Measurements from ENCODE around the gene FGF12.

GRCh38 chr3:192313605-192314004 is 413.7 kb downstream of the FGF12 start:
- TF ChIP-seq GLIS3 (CRISPR knock-in tag; IDR thresholded peaks at IDR 0.05) (no peak), ZC3H10 (CRISPR knock-in tag; IDR thresholded peaks at IDR 0.05) (no peak), BACH2 (CRISPR knock-in tag; IDR thresholded peaks at IDR 0.05; ENCODE audit: borderline replicate concordance) (no peak), TCF4 (CRISPR knock-in tag; IDR thresholded peaks at IDR 0.05; ENCODE audit: borderline replicate concordance) (no peak), PATZ1 (CRISPR knock-in tag; IDR thresholded peaks at IDR 0.05; ENCODE audit: borderline replicate concordance) (no peak)
